Transverse colon (tissue), 4 donors: ENCODE data around the gene C16orf87. TPM values are rescaled to one million over a fixed set of nuclear protein-coding genes. Genes with fewer than 3 reads are reported as not detected.

Source experiments
- DNase-seq: peaks from one replicate; pipeline ENCODE4 v3.0.0-alpha.2; 2019
- H3K27ac ChIP-seq, 4 donors: fragments of 200-600 bp; sonication (generic); 2 replicates each; pipeline ENCODE4 v1.5.1; 2016 to 2018; ENCODE audit warnings: inconsistent platforms in 4 of 4
- H3K27me3 ChIP-seq: fragments of 200-600 bp; sonication (generic); 2 replicates; pipeline ENCODE4 v1.5.1; 2017; ENCODE audit warnings: inconsistent platforms
- H3K36me3 ChIP-seq, 4 donors: fragments of 200-600 bp; sonication (generic); 2 replicates each; pipeline ENCODE4 v1.5.1; 2017 to 2019; ENCODE audit warnings: inconsistent platforms in 4 of 4
- H3K4me1 ChIP-seq, 4 donors: fragments of 200-600 bp; sonication (generic); 2 replicates each; pipeline ENCODE4 v1.5.1; 2017 to 2020; ENCODE audit warnings: inconsistent platforms in 4 of 4
- H3K4me3 ChIP-seq, 4 donors: fragments of 200-600 bp; sonication (generic); 1 replicate in 1 of 4; 2 replicates in 3 of 4; pipeline versions ENCODE4 v1.5.1 to v1.6.1; 2017 to 2019; ENCODE audit warnings: inconsistent platforms in 4 of 4
- H3K9me3 ChIP-seq, 2 donors: fragments of 200-600 bp; sonication (generic); 2 replicates each; pipeline ENCODE4 v1.5.1; 2017 to 2019; ENCODE audit warnings: inconsistent platforms in 2 of 2
- CTCF ChIP-seq, 5 experiments: fragments of 200-600 bp in 3 of 5; fragments of 450-650 bp in 2 of 5; sonication (generic) in 3 of 5; IDR thresholded peaks; 1 replicate in 2 of 5; 2 replicates in 3 of 5; pipeline ENCODE4 v1.5.1; 2016 to 2017; ENCODE audit warnings: antibody characterized with exemption in 5 of 5, inconsistent platforms in 3 of 5, mild to moderate bottlenecking in 2 of 5, moderate library complexity in 1 of 5
- EP300 ChIP-seq: sonication (generic); formaldehyde crosslinking; IDR thresholded peaks from one replicate; pipeline ENCODE4 v1.6.1; 2017; ENCODE audit warnings: antibody characterized with exemption, low read depth
- POLR2A ChIP-seq: fragments of 450-650 bp; IDR thresholded peaks from one replicate; pipeline ENCODE4 v1.6.1; 2016; ENCODE audit warnings: antibody characterized with exemption, mild to moderate bottlenecking, moderate library complexity
- POLR2AphosphoS5 ChIP-seq, 3 donors: sonication (generic); formaldehyde crosslinking; IDR thresholded peaks; one replicate each; pipeline ENCODE4 v1.6.1; 2016; ENCODE audit warnings: antibody characterized with exemption in 3 of 3
- WGBS, 2 donors: methylation state at CpG; one replicate each; pipeline ENCODE4 v1.1.5; 2018; ENCODE audit warnings: low coverage in 1 of 2; 5-methylcytosine and 5-hydroxymethylcytosine counted together
- in situ Hi-C, 4 donors: fragments of 200-750 bp; cut with MboI; loops; one replicate each; pipeline versions ENCODE4 v1.15.0 to v1.15.1; 2017; ENCODE audit warnings: low sequenced_read_pairs in 3 of 4, low pct_ligation_motif_present in 1 of 4, low pct_unique_long_range_greater_than_20kb in 1 of 4
- intact Hi-C: fragments of 100-400 bp; cut with DNase I; formaldehyde crosslinking; loops from one replicate; pipeline ENCODE4 v1.15.1; 2023; ENCODE audit warnings: low total_unique reads
- small RNA-seq, 4 donors: library from RNA; depleted of rRNA; stranded (forward); fragments of <200 nt; gene quantifications; one replicate each; pipeline ENCODE3, GENCODE V24; 2016
- total RNA-seq, 4 donors: library from RNA; depleted of rRNA; stranded (reverse); fragments of >200 nt; gene quantifications; one replicate each; pipeline ENCODE4 v1.1.0, GENCODE V29; 2016

Gene C16orf87
- total RNA-seq, 4 donors from 2014 or later = 0.20 to 10.6 (median 4.4) TPM

GRCh38 chr16:46746821-46747776, 83.9 kb downstream of the C16orf87 start:
- Histone ChIP-seq H3K4me3 (no peak overlapping the region), H3K27ac (no peak overlapping the region), H3K4me1 (no peaks in the 10 kb centered on the region), H3K36me3 (no peaks in the 10 kb centered on the region), H3K9me3 (no peaks in the 10 kb centered on the region), H3K27me3 (no peaks in the 10 kb centered on the region)
- no peak for TF ChIP-seq POLR2AphosphoS5 (IDR thresholded peaks at IDR 0.05)
- no peak for TF ChIP-seq POLR2A
- TF ChIP-seq CTCF (IDR thresholded peaks at IDR 0.05) = no peak
- TF ChIP-seq EP300 = no peak
- WGBS, 2 donors = 88% methylated on average over 15 of the region's 15 CpGs; no CpG with 5 or more reads in 1 of the 2 donors
- in situ Hi-C loops (no loop called here), intact Hi-C loops (no loop called here)
- no peak for DNase-seq

Small RNA genes lying within 50 kb of the gene (small RNA-seq; reads per million reads assigned to genes)
- gene AC007225.2 = 0 reads per million in 4 donors

Other genes with a start within 250 kb of the C16orf87 start
- gene SHCBP1, start 209.8 kb downstream of the C16orf87 start, total RNA-seq = 1 to 10 TPM in 1 of 4 donors, under 1 TPM in 2, not detected in 1; 0.27 to 6.8 (median 0.79) TPM
- 100 to 1,000 TPM in 1 of 4 donors, 10 to 100 TPM in 3; 63.2 to 102 (median 72.1) TPM for gene VPS35, start 142.0 kb downstream of the C16orf87 start, total RNA-seq
- 1 to 10 TPM in 2 of 4 donors, under 1 TPM in 1, not detected in 1; 0.60 to 4.9 (median 2.7) TPM for gene ORC6, start 141.5 kb downstream of the C16orf87 start, total RNA-seq
- not detected for gene MYLK3, start 82.8 kb downstream of the C16orf87 start, total RNA-seq
- 10 to 100 TPM; 10.9 to 29.5 (median 16.9) TPM for gene GPT2, start 53.2 kb upstream of the C16orf87 start, total RNA-seq
- gene DNAJA2, start 142.5 kb upstream of the C16orf87 start, total RNA-seq = 10 to 100 TPM; 17.1 to 53.2 (median 39.2) TPM